Measurements from ENCODE around the gene ARHGAP24. TPM values are rescaled to one million over a fixed set of nuclear protein-coding genes. Genes with fewer than 3 reads are reported as not detected.
A peak's percentile ranks its signal among the peaks of the same experiment; 100 is the strongest.

The ARHGAP24 gene
- total RNA-seq, 1 experiment from 2014 or later, result 65.1 TPM

DNA sequence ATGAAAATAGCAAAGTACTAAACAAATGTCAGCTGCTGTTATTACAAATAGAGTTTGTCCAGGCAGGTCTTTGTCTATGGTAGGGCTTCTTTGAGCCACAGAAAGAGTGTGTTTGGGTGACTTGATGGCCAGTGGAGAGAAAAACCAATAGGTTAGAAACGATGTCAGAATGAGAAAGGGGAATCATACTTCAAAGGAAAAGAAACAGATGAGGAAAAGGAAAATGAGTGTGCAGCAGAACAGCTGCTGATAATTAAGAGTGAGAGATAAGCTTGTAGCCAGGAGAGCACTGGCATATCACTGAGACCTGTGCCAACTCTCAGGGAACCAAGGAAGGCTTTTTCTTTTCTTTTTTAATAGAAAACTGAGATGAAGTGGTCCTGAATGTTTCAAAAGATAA, 257.2 kb downstream of the ARHGAP24 start:
- Histone ChIP-seq H3K27me3 (ENCODE audit: low read length) (no peaks in the 10 kb centered on the region), H4K20me1 (ENCODE audit: insufficient read depth, low read depth, low read length) (no peaks in the 10 kb centered on the region), H3K9me2 (replicated peaks; ENCODE audit: insufficient read depth, low read length) (no peaks in the 10 kb centered on the region), H2AFZ (ENCODE audit: low read length) (no peak overlapping the region), H3K27ac (ENCODE audit: low read length) (peak overlapping the region; percentile 23; the same call in 1 of the 2 replicates), H3K4me3 (ENCODE audit: low read length) (no peak overlapping the region), H3K9me3 (ENCODE audit: low read length) (no peaks in the 10 kb centered on the region), H3K9ac (ENCODE audit: low read length) (no peak overlapping the region), H3K4me1 (ENCODE audit: low read length) (peaks cover 28% of the 10 kb centered on the region), H3K79me2 (ENCODE audit: low read length) (peaks cover 24% of the 10 kb centered on the region), H3K4me2 (ENCODE audit: low read depth, low read length, poor library complexity, severe bottlenecking) (no peak overlapping the region), H3K36me3 (ENCODE audit: insufficient read depth, low read length) (no peaks in the 10 kb centered on the region)
- DNase-seq, result no peak

DNA sequence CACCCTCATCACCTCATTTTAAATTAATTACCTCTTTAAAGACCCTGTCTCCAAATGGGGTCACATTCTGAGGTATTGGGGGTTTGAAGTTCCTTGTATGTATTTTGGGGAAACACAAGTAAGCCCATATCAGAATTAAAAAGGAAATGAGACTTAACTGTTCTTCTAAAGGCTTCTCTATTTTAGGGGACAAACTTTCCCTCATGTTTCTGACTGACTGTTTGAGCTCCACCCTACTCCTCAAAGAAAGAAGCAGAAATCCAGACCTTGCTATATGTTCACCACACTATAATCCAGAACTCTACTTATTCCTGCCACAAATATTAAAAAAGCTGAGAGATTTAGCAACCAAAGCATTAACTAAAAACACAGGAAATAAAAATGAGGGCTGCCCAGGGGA, 258.8 kb downstream of the ARHGAP24 start:
- Histone ChIP-seq H3K9ac (ENCODE audit: low read length) (no peak overlapping the region), H3K4me2 (ENCODE audit: low read depth, low read length, poor library complexity, severe bottlenecking) (no peak overlapping the region), H3K79me2 (ENCODE audit: low read length) (peaks cover 30% of the 10 kb centered on the region), H2AFZ (ENCODE audit: low read length) (no peak overlapping the region), H3K27me3 (ENCODE audit: low read length) (no peaks in the 10 kb centered on the region), H3K27ac (ENCODE audit: low read length) (peak overlapping the region; percentile 43; the same call in 1 of the 2 replicates), H3K4me3 (ENCODE audit: low read length) (no peak overlapping the region), H3K36me3 (ENCODE audit: insufficient read depth, low read length) (no peaks in the 10 kb centered on the region), H3K9me2 (replicated peaks; ENCODE audit: insufficient read depth, low read length) (no peaks in the 10 kb centered on the region), H3K4me1 (ENCODE audit: low read length) (peaks cover 22% of the 10 kb centered on the region), H4K20me1 (ENCODE audit: insufficient read depth, low read depth, low read length) (no peaks in the 10 kb centered on the region), H3K9me3 (ENCODE audit: low read length) (no peaks in the 10 kb centered on the region)
- DNase-seq, result no peak

DNA sequence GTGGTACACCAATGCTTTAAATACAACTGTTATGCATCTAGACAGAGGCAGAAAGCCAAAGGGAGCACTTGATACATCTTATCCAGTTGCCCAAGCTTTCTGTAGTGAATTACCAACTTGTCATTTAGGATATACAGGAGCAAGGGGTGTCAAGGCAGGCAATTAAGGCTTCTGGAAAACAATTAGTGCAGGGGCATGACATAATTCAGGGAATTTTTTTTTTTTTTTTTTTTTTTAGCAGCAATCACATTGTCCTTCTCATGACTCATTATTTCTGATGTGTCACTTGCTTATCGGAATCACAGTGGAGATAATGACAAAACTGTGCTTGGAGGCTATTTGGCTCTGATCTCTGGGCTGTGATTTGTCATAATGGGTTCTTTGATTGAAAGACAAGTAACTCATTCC, 259.5 kb downstream of the ARHGAP24 start:
- no peaks in the 10 kb centered on the region for H3K9me3 ChIP-seq (ENCODE audit: low read length)
- no peaks in the 10 kb centered on the region for H3K36me3 ChIP-seq (ENCODE audit: insufficient read depth, low read length)
- no peak for DNase-seq
- H3K4me3 ChIP-seq (ENCODE audit: low read length), result no peak overlapping the region
- no peak overlapping the region for H3K9ac ChIP-seq (ENCODE audit: low read length)
- no peaks in the 10 kb centered on the region for H3K9me2 ChIP-seq (replicated peaks; ENCODE audit: insufficient read depth, low read length)
- peaks cover 31% of the 10 kb centered on the region for H3K79me2 ChIP-seq (ENCODE audit: low read length)
- H2AFZ ChIP-seq (ENCODE audit: low read length), result no peak overlapping the region
- peaks cover 27% of the 10 kb centered on the region for H3K4me1 ChIP-seq (ENCODE audit: low read length)
- no peaks in the 10 kb centered on the region for H3K27me3 ChIP-seq (ENCODE audit: low read length)
- H3K27ac ChIP-seq (ENCODE audit: low read length), result no peak overlapping the region
- H3K4me2 ChIP-seq (ENCODE audit: low read depth, low read length, poor library complexity, severe bottlenecking), result no peak overlapping the region
- no peaks in the 10 kb centered on the region for H4K20me1 ChIP-seq (ENCODE audit: insufficient read depth, low read depth, low read length)

GRCh38 chr4:85736571-85736970, 261.6 kb downstream of the ARHGAP24 start:
- no peaks in the 10 kb centered on the region for H3K9me2 ChIP-seq (replicated peaks; ENCODE audit: insufficient read depth, low read length)
- no peaks in the 10 kb centered on the region for H3K9me3 ChIP-seq (ENCODE audit: low read length)
- H3K4me2 ChIP-seq (ENCODE audit: low read depth, low read length, poor library complexity, severe bottlenecking), result no peak overlapping the region
- no peaks in the 10 kb centered on the region for H4K20me1 ChIP-seq (ENCODE audit: insufficient read depth, low read depth, low read length)
- H3K36me3 ChIP-seq (ENCODE audit: insufficient read depth, low read length), result no peaks in the 10 kb centered on the region
- H3K9ac ChIP-seq (ENCODE audit: low read length), result no peak overlapping the region
- H3K4me3 ChIP-seq (ENCODE audit: low read length), result no peak overlapping the region
- peaks cover 31% of the 10 kb centered on the region for H3K79me2 ChIP-seq (ENCODE audit: low read length)
- H3K27me3 ChIP-seq (ENCODE audit: low read length), result no peaks in the 10 kb centered on the region
- H2AFZ ChIP-seq (ENCODE audit: low read length), result no peak overlapping the region
- H3K27ac ChIP-seq (ENCODE audit: low read length), result no peak overlapping the region
- no peak for DNase-seq
- H3K4me1 ChIP-seq (ENCODE audit: low read length), result peaks cover 45% of the 10 kb centered on the region

DNA sequence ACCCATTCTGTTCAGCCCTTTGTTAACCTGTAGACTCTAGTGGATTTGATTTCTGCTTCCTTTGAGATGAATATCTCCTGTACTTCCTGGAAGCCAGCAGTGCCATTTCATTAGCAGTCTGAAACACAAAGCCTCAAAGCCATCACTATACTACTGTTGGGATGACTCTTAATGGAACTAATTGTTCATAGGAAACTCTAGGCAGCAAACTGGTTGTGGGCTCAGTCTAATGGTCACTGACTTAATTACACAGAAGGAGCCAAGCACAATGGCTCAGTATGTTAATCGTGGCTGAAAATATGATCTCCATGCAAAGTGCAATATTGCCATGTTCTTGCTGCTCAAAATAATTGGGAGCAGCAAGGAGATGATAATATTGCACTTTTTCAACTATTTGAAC, 262.3 kb downstream of the ARHGAP24 start:
- no peaks in the 10 kb centered on the region for H3K27me3 ChIP-seq (ENCODE audit: low read length)
- H3K27ac ChIP-seq (ENCODE audit: low read length), result no peak overlapping the region
- peaks cover 34% of the 10 kb centered on the region for H3K79me2 ChIP-seq (ENCODE audit: low read length)
- no peak overlapping the region for H3K9ac ChIP-seq (ENCODE audit: low read length)
- no peaks in the 10 kb centered on the region for H3K9me3 ChIP-seq (ENCODE audit: low read length)
- H3K9me2 ChIP-seq (replicated peaks; ENCODE audit: insufficient read depth, low read length), result no peaks in the 10 kb centered on the region
- DNase-seq, result no peak
- peaks cover 52% of the 10 kb centered on the region for H3K4me1 ChIP-seq (ENCODE audit: low read length)
- no peak overlapping the region for H3K4me3 ChIP-seq (ENCODE audit: low read length)
- no peaks in the 10 kb centered on the region for H3K36me3 ChIP-seq (ENCODE audit: insufficient read depth, low read length)
- H4K20me1 ChIP-seq (ENCODE audit: insufficient read depth, low read depth, low read length), result no peaks in the 10 kb centered on the region
- no peak overlapping the region for H3K4me2 ChIP-seq (ENCODE audit: low read depth, low read length, poor library complexity, severe bottlenecking)
- no peak overlapping the region for H2AFZ ChIP-seq (ENCODE audit: low read length)

- Histone ChIP-seq H3K36me3 (ENCODE audit: insufficient read depth, low read length) (no peaks in the 10 kb centered on the region), H3K9ac (ENCODE audit: low read length) (no peak overlapping the region), H3K4me2 (ENCODE audit: low read depth, low read length, poor library complexity, severe bottlenecking) (no peak overlapping the region), H3K4me3 (ENCODE audit: low read length) (no peak overlapping the region), H3K79me2 (ENCODE audit: low read length) (peaks cover 34% of the 10 kb centered on the region), H3K9me2 (replicated peaks; ENCODE audit: insufficient read depth, low read length) (no peaks in the 10 kb centered on the region), H4K20me1 (ENCODE audit: insufficient read depth, low read depth, low read length) (no peaks in the 10 kb centered on the region), H3K9me3 (ENCODE audit: low read length) (no peaks in the 10 kb centered on the region), H3K27me3 (ENCODE audit: low read length) (no peaks in the 10 kb centered on the region), H3K4me1 (ENCODE audit: low read length) (peaks cover 55% of the 10 kb centered on the region), H3K27ac (ENCODE audit: low read length) (peak overlapping the region; percentile 46; the same call in 1 of the 2 replicates), H2AFZ (ENCODE audit: low read length) (no peak overlapping the region)
- no peak for DNase-seq
Measured at GRCh38 chr4:85738721-85739120, 263.8 kb downstream of the ARHGAP24 start.

DNA sequence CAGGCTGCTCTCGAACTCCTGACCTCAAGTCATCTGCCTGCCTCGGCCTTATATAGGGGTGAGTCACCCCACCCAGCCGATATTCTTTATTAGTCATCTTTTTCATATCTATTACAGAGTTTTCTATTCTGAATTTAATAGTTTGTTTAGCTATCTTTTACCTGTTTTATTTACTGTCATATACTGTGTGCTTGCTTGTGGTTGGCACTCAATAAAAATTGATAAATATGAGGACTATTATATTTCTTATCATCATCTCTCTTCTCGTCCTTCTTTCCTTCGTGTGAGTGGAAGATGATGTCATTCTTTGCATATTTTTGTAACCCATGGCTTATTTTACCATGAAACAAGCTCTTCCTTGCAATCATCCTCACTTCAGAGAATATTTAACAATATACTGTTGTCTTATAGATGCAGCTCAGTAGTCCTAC, 265.5 kb downstream of the ARHGAP24 start:
- Histone ChIP-seq H3K9me2 (replicated peaks; ENCODE audit: insufficient read depth, low read length) (no peaks in the 10 kb centered on the region), H3K79me2 (ENCODE audit: low read length) (peaks cover 43% of the 10 kb centered on the region), H3K4me2 (ENCODE audit: low read depth, low read length, poor library complexity, severe bottlenecking) (peak overlapping the region; percentile 34), H3K36me3 (ENCODE audit: insufficient read depth, low read length) (no peaks in the 10 kb centered on the region), H3K9me3 (ENCODE audit: low read length) (no peaks in the 10 kb centered on the region), H3K27ac (ENCODE audit: low read length) (peak overlapping the region; percentile 72), H3K9ac (ENCODE audit: low read length) (no peak overlapping the region), H2AFZ (ENCODE audit: low read length) (no peak overlapping the region), H3K4me3 (ENCODE audit: low read length) (no peak overlapping the region), H3K27me3 (ENCODE audit: low read length) (no peaks in the 10 kb centered on the region), H3K4me1 (ENCODE audit: low read length) (peaks cover 51% of the 10 kb centered on the region), H4K20me1 (ENCODE audit: insufficient read depth, low read depth, low read length) (no peaks in the 10 kb centered on the region)
- no peak for DNase-seq

- Histone ChIP-seq H3K36me3 (ENCODE audit: insufficient read depth, low read length) (no peaks in the 10 kb centered on the region), H3K4me3 (ENCODE audit: low read length) (no peak overlapping the region), H3K9me2 (replicated peaks; ENCODE audit: insufficient read depth, low read length) (no peaks in the 10 kb centered on the region), H3K27me3 (ENCODE audit: low read length) (no peaks in the 10 kb centered on the region), H4K20me1 (ENCODE audit: insufficient read depth, low read depth, low read length) (no peaks in the 10 kb centered on the region), H3K27ac (ENCODE audit: low read length) (peak overlapping the region; percentile 72), H3K9ac (ENCODE audit: low read length) (no peak overlapping the region), H3K4me1 (ENCODE audit: low read length) (peaks cover 61% of the 10 kb centered on the region), H2AFZ (ENCODE audit: low read length) (no peak overlapping the region), H3K79me2 (ENCODE audit: low read length) (peaks cover 39% of the 10 kb centered on the region), H3K4me2 (ENCODE audit: low read depth, low read length, poor library complexity, severe bottlenecking) (no peak overlapping the region), H3K9me3 (ENCODE audit: low read length) (no peaks in the 10 kb centered on the region)
- DNase-seq, result no peak
Measured at GRCh38 chr4:85741381-85741780, 266.4 kb downstream of the ARHGAP24 start.

Data from Karpas-422 (cell line).